SIG-M5 treated with dmso at 0.1 percent for 504 hours (cell line): Measurements from ENCODE around the gene IRX1.

Experiments
- DNase-seq: peaks from one replicate; lab custom pipeline; 2025; ENCODE audit not compliant: unreplicated experiment; lab: John Stamatoyannopoulos, UW

Gene IRX1

GRCh38 chr5:3595006-3595961 is at the start of gene IRX1:
IRX1 (plus strand) TSS chr5:3595832; CDS start chr5:3596106, 274 bp downstream.
- DNase-seq = no peak

GRCh38 chr5:3546028-3546427 is 49.6 kb upstream of the IRX1 start:
- no peak for DNase-seq

- DNase-seq = no peak
Measured at GRCh38 chr5:3564116-3564515, 31.5 kb upstream of the IRX1 start.

GRCh38 chr5:3564827-3565518 is 30.7 kb upstream of the IRX1 start:
- no peak for DNase-seq

- no peak for DNase-seq
Measured at GRCh38 chr5:3584724-3585531, 10.7 kb upstream of the IRX1 start.

GRCh38 chr5:3590161-3590966 is 5.3 kb upstream of the IRX1 start:
- DNase-seq = no peak

- DNase-seq = no peak
Measured at GRCh38 chr5:3590967-3591900, 4.4 kb upstream of the IRX1 start.

- DNase-seq = no peak
Measured at GRCh38 chr5:3592298-3592697, 3.3 kb upstream of the IRX1 start.

GRCh38 chr5:3593771-3594509 is 1.7 kb upstream of the IRX1 start:
- no peak for DNase-seq

- no peak for DNase-seq
Measured at GRCh38 chr5:3594510-3595005, 1.1 kb upstream of the IRX1 start.

GRCh38 chr5:3596261-3596825 is 711 bp downstream of the IRX1 start:
- no peak for DNase-seq

GRCh38 chr5:3596857-3597166 is 1.2 kb downstream of the IRX1 start:
- DNase-seq = no peak

- DNase-seq = no peak
Measured at GRCh38 chr5:3597167-3598007, 1.8 kb downstream of the IRX1 start.

GRCh38 chr5:3598207-3598606 is 2.6 kb downstream of the IRX1 start:
- no peak for DNase-seq

GRCh38 chr5:3598769-3599211 is 3.2 kb downstream of the IRX1 start:
- DNase-seq = no peak

GRCh38 chr5:3599226-3600105 is 3.8 kb downstream of the IRX1 start:
- no peak for DNase-seq
